Prostate gland (tissue), 2 donors: ENCODE measurements around the gene PRDM13.

Experiments used
- POLR2A ChIP-seq: fragments of 450-650 bp; IDR thresholded peaks from one replicate; pipeline ENCODE4 v1.6.1; 2016; ENCODE audit warnings: antibody characterized with exemption, mild to moderate bottlenecking
- TF ChIP-seq, protein P1 (sequence below), 4 experiments: fragments of 200-600 bp in 2 of 4; fragments of 450-650 bp in 2 of 4; sonication (generic) in 2 of 4; IDR thresholded peaks; 1 replicate in 3 of 4; 2 replicates in 1 of 4; pipeline ENCODE4 v1.5.1; 2016 to 2019; ENCODE audit warnings: antibody characterized with exemption in 4 of 4, mild to moderate bottlenecking in 2 of 4, moderate library complexity in 2 of 4

DNA sequence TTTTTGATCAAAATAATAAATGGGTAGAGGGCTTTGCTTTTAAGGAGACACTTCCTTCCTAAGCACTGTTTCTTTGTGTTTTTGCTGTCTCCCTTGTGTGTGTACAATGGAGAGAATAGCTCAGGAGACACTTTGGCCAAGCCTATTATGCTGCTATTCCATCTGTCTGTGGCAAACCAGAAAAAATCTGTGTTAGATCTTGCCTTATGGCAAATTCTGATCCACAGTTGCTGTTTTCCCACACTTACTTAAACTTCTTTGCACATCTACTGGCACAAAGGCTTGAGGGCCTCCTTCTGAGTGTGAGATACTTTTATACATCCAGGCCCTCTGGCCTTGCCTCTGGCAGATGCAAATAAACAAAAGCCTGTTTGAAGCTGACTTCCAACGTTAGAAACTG lies 53.6 kb downstream of the PRDM13 start:
- TF ChIP-seq, protein P1, sequence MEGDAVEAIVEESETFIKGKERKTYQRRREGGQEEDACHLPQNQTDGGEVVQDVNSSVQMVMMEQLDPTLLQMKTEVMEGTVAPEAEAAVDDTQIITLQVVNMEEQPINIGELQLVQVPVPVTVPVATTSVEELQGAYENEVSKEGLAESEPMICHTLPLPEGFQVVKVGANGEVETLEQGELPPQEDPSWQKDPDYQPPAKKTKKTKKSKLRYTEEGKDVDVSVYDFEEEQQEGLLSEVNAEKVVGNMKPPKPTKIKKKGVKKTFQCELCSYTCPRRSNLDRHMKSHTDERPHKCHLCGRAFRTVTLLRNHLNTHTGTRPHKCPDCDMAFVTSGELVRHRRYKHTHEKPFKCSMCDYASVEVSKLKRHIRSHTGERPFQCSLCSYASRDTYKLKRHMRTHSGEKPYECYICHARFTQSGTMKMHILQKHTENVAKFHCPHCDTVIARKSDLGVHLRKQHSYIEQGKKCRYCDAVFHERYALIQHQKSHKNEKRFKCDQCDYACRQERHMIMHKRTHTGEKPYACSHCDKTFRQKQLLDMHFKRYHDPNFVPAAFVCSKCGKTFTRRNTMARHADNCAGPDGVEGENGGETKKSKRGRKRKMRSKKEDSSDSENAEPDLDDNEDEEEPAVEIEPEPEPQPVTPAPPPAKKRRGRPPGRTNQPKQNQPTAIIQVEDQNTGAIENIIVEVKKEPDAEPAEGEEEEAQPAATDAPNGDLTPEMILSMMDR (IDR thresholded peaks at IDR 0.05), result no peak
- TF ChIP-seq POLR2A, result no peak
